ENCODE results near the gene GGT1. TPM values are rescaled to one million over a fixed set of nuclear protein-coding genes. Genes with fewer than 3 reads are reported as not detected.
"Not testable (repeated sequence)": the region's sequence is repeated elsewhere in the genome, so short reads cannot be mapped to it uniquely, and the experiment has no call there.

The GGT1 gene
- 1.4 and 3.3 TPM in 2 replicates for total RNA-seq
- long read RNA-seq = 0 reads

DNA sequence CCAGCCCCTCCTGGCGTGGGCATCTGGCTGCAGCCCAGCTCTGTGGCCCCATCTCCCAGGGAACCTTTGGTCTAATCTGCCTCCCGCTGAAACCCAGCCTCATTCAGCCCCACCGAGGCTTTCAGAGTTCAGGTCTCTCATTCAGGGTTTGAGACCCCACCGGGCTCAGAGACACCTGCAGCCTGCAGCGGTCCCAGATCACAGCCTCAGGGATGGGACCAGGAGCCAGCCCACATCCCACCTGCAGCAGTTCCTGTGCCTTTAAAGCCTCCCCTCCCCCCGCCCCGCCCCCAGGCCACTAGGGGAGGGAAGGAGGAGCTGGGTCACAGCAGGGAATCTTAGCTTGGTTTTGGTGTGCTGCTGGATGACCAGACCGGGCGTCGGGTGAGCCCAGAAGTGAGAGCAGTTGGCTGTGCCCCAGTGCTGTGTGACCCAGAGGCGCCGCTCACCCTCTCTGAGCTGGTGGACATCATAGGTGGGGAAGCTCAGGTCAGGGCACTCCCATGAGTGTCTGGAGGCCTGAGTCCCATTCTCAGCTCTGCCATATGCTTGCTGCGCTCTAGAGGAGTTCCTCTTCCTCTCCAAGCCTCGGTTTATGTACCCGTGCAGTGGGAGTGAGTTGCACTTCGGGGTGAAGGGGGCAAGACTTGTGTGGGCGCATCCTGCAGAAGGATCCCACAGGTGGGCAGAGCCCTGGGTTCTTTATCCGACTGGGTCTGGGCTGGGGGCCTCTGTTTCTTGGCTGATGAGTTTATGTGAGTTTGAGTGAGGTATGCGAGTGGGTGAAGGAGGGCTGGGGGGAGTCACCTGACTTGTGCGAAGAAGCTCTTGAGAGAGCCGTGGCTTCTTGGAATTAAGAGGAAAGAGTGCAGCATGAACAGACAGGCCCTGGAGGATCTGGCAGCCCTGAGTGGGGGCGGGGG, at the start of gene GGT1:
Gene GGT1 (plus strand): TSS at position 347 of the 923 bp plus-strand sequence. CDS start 7,889 bp downstream, outside the sequence.
- not testable (repeated sequence) for H3K36me3 Mint-ChIP-seq (ENCODE audit: low read depth); DNase-seq (ENCODE audit: low read depth, low spot score); H3K4me3 Mint-ChIP-seq; H3K27me3 Mint-ChIP-seq (ENCODE audit: low read depth); H3K9me3 Mint-ChIP-seq; H3K27ac Mint-ChIP-seq (ENCODE audit: unreplicated experiment)
- H3K4me1 Mint-ChIP-seq = peaks cover 13% of the 10 kb centered on the region

GRCh38 chr22:24553597-24554312, 49.2 kb upstream of the GGT1 start:
- H3K9me3 Mint-ChIP-seq = no peaks in the 10 kb centered on the region
- peaks cover 50% of the 10 kb centered on the region for H3K4me1 Mint-ChIP-seq
- peak overlapping the region; percentile 98 for H3K4me3 Mint-ChIP-seq
- H3K36me3 Mint-ChIP-seq (ENCODE audit: low read depth) = peaks cover 3% of the 10 kb centered on the region
- no peaks in the 10 kb centered on the region for H3K27me3 Mint-ChIP-seq (ENCODE audit: low read depth)
- H3K27ac Mint-ChIP-seq (ENCODE audit: unreplicated experiment) = peak overlapping the region; percentile 95
- no peak for DNase-seq (ENCODE audit: low read depth, low spot score)
- TF ChIP-seq, protein P1, sequence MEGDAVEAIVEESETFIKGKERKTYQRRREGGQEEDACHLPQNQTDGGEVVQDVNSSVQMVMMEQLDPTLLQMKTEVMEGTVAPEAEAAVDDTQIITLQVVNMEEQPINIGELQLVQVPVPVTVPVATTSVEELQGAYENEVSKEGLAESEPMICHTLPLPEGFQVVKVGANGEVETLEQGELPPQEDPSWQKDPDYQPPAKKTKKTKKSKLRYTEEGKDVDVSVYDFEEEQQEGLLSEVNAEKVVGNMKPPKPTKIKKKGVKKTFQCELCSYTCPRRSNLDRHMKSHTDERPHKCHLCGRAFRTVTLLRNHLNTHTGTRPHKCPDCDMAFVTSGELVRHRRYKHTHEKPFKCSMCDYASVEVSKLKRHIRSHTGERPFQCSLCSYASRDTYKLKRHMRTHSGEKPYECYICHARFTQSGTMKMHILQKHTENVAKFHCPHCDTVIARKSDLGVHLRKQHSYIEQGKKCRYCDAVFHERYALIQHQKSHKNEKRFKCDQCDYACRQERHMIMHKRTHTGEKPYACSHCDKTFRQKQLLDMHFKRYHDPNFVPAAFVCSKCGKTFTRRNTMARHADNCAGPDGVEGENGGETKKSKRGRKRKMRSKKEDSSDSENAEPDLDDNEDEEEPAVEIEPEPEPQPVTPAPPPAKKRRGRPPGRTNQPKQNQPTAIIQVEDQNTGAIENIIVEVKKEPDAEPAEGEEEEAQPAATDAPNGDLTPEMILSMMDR (conservative IDR thresholded peaks at IDR 0.05) = no peak

DNA sequence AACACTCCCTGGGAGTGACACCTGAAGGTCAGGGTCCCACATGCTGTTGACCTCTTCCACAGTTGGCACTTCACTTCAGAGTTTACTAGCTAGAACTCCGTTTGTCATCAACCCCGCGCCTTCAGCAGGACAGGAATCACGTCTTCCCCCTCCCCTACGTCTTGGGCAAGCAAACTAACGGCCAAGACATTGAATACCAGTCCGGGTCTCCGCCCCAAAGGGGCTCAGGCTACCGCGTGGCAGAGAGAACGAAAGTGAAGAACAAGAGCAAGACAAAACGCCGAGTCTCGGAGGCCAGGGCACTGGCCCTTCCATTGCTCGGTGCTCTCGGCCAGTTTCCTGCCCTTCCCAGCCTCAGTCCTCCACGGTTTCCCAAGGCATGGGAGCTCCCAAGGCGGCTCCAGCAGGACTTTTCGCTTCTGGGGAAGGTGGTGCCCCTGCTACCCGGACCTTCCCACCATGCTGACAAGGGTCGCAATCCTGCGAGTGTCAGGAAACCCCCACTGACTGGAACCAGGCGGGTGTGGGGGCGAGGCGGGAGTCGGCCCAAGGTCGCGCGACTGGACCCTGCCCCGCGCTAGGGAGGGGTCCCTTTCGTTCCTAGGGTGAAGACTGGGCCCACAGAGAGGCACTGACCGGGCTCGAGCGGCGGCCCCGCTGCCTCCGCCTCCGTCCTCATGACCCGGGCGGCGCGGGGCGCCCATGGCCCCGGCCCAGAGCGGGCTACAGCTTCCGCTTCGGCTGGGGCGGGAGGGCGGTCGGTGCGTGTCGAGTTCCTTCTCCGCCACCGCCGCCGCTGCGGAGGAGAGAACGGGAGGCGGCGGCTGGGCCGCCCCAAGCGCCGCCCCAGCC, 48.5 kb upstream of the GGT1 start, which contains the start of gene GUCD1:
Gene GUCD1 (minus strand): TSS at position 826 of the 852 bp plus-strand sequence. CDS start 147 bp downstream, at position 679.
- TF ChIP-seq, protein P1 (conservative IDR thresholded peaks at IDR 0.05) = no peak
- peak; percentile 18 for DNase-seq (ENCODE audit: low read depth, low spot score)
- peaks cover 50% of the 10 kb centered on the region for H3K4me1 Mint-ChIP-seq

DNA sequence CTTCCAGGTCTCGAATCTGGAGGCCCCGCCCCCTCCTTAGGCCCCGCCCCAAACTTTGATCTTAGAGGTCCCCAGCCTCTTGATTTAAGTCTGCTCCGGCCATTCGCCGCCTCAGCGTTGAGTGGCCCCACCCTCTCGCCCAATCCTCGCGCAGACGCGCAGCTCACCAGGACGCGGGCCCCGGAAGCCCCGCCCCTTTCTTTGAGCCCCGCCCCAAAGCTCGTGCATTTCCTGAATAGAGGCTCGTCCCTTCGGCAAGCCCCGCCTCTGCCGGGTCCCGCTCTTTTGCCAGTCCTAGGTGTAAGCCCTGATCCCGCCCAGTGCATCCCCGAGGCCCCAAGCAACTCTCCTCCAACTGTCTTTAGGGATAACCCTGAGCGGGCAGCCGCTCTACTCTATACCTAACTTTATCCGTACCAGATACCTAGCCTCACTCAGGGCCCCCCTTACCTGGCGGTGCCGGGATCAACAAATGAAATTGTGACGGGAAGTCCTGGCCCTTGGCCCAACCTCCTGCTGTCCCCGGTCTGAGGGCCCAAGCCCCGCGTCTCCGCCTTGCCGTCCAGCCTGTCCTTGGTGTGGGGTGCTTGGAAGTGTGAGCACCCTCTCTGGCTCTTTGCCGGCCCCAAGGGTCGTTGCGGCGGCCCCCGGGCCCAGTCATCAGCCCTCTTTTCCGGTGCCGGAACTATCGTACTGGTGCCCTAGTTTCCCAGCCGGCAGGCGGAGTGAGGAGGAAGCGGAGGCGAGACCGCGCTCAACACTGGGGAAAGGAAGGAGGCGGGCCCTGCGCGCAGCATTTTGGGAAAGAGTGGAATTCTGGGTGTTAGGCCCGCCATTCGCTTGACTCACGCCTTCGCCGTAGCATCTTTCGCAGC, 47.6 kb upstream of the GGT1 start, which contains the start of gene SNRPD3:
Gene SNRPD3 (plus strand): TSS at position 835 of the 875 bp plus-strand sequence. CDS start 1,676 bp downstream, outside the sequence.
- H3K36me3 Mint-ChIP-seq (ENCODE audit: low read depth) = peaks cover 3% of the 10 kb centered on the region
- no peaks in the 10 kb centered on the region for H3K9me3 Mint-ChIP-seq
- no peaks in the 10 kb centered on the region for H3K27me3 Mint-ChIP-seq (ENCODE audit: low read depth)
- TF ChIP-seq, protein P1 (conservative IDR thresholded peaks at IDR 0.05) = peak; percentile 40
- peak within 1 kb of the TSS; percentile 95 for H3K4me3 Mint-ChIP-seq
- H3K4me1 Mint-ChIP-seq = peaks cover 50% of the 10 kb centered on the region
- H3K27ac Mint-ChIP-seq (ENCODE audit: unreplicated experiment) = peak within 1 kb of the TSS; percentile 99
- DNase-seq (ENCODE audit: low read depth, low spot score) = peak; percentile 97

More for the DNA sequence above, 48.5 kb upstream of the GGT1 start, which contains the start of gene GUCD1:
- H3K27me3 Mint-ChIP-seq (ENCODE audit: low read depth) = no peaks in the 10 kb centered on the region
- peaks cover 3% of the 10 kb centered on the region for H3K36me3 Mint-ChIP-seq (ENCODE audit: low read depth)
- peak within 1 kb of the TSS; percentile 99 for H3K27ac Mint-ChIP-seq (ENCODE audit: unreplicated experiment)
- peak within 1 kb of the TSS; percentile 98 for H3K4me3 Mint-ChIP-seq
- H3K9me3 Mint-ChIP-seq = no peaks in the 10 kb centered on the region

DNA sequence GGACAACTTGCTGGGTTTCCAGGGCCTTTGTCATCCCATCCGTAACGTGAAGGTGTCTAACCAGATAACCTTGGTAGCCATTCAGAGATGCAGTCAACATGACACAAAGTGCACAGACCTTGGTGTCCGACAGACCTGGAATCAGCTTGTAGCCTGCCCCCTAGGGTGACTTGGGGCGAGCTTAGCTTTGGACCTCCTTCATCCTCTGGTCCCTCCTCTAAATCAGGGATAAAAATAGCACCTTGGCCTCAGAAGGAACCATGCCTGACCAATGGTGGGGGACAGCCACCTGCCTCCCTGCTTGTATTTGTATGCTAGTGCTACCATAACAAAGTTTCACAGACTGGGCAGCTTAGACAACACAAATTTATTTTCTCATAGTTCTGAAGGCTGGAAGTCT, 43.5 kb upstream of the GGT1 start:
- Mint-ChIP-seq H3K4me1 (peaks cover 32% of the 10 kb centered on the region), H3K27ac (ENCODE audit: unreplicated experiment) (no peak overlapping the region), H3K27me3 (ENCODE audit: low read depth) (no peaks in the 10 kb centered on the region), H3K4me3 (peak overlapping the region; percentile 44), H3K36me3 (ENCODE audit: low read depth) (peaks cover 3% of the 10 kb centered on the region), H3K9me3 (no peaks in the 10 kb centered on the region)
- TF ChIP-seq, protein P1 (conservative IDR thresholded peaks at IDR 0.05) = no peak
- DNase-seq (ENCODE audit: low read depth, low spot score) = no peak
